ENCODE results near the gene RAB7B.

DNA sequence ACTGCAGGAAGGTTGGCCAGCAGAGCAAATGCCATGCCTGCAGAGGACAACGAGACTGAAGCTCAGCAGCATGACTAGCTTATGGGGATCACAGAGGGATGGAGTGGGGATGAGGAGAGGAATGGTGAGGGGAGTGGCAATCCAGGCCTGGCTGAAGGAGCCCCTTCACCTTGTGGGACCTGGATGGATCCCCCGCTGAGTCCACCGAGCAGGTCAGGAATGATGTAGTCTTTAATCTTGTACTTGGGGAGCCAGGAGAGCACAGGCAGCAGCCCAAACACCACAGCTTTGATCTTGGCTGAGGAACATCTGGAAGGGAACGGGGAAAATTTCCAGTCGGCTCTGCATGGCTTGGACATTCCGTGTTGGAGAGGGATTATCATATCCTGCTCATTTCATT is 70.4 kb downstream of the RAB7B start:
- TF ChIP-seq, protein P1, sequence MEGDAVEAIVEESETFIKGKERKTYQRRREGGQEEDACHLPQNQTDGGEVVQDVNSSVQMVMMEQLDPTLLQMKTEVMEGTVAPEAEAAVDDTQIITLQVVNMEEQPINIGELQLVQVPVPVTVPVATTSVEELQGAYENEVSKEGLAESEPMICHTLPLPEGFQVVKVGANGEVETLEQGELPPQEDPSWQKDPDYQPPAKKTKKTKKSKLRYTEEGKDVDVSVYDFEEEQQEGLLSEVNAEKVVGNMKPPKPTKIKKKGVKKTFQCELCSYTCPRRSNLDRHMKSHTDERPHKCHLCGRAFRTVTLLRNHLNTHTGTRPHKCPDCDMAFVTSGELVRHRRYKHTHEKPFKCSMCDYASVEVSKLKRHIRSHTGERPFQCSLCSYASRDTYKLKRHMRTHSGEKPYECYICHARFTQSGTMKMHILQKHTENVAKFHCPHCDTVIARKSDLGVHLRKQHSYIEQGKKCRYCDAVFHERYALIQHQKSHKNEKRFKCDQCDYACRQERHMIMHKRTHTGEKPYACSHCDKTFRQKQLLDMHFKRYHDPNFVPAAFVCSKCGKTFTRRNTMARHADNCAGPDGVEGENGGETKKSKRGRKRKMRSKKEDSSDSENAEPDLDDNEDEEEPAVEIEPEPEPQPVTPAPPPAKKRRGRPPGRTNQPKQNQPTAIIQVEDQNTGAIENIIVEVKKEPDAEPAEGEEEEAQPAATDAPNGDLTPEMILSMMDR (conservative IDR thresholded peaks at IDR 0.05; ENCODE audit: low read length): no peak
- no peak for TF ChIP-seq EZH2phosphoT487 (IDR thresholded peaks at IDR 0.05; ENCODE audit: borderline replicate concordance, low read depth, low read length)
